Adrenal gland (tissue), 5 donors: ENCODE results near the gene IFT81.

Experiments used
- CTCF ChIP-seq, 6 experiments: fragments of 450-650 bp in 4 of 6; fragments of 200-600 bp in 2 of 6; sonication (generic) in 1 of 6; IDR thresholded peaks; 1 replicate in 5 of 6; 2 replicates in 1 of 6; pipeline versions ENCODE4 v1.5.1 to v1.8.0; 2016 to 2021; ENCODE audit warnings: antibody characterized with exemption in 6 of 6, mild to moderate bottlenecking in 2 of 6, moderate library complexity in 1 of 6
- POLR2A ChIP-seq, 2 donors: fragments of 450-650 bp; IDR thresholded peaks; one replicate each; pipeline ENCODE4 v1.6.1; 2017; ENCODE audit warnings: antibody characterized with exemption in 2 of 2, mild to moderate bottlenecking in 2 of 2, moderate library complexity in 1 of 2
- donor health status: DM: no; HTN: no; CAD: no.

GRCh38 chr12:110175201-110175600, 51.0 kb downstream of the IFT81 start:
- TF ChIP-seq CTCF (IDR thresholded peaks at IDR 0.05) (no peak), POLR2A (IDR thresholded peaks at IDR 0.05) (no peak)
